ENCODE results near the gene MEST. TPM values are rescaled to one million over a fixed set of nuclear protein-coding genes. Genes with fewer than 3 reads are reported as not detected.

The MEST gene
- total RNA-seq, 4 donors from 2014 or later = 7.5 to 17.5 (median 12.4) TPM

DNA sequence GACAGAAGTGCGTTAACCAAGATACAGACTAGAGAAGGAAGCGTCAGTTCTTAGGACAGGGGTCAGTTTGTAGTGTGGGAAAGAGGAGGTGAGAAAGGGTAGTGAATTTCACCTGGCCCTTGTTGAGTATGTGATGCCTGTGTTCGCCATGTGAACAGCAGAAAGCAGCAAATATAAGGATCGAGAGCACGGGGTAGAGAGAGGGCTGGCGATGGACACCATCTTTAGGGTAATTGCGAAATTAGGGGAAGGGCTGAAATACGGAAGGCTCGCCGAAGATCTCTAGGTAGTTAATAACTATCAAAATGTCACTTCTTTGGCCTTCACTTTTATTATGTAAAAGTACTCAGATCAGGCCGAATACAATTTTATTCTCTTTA is 6.2 kb upstream of the MEST start:
- no peak overlapping the region for H3K27ac ChIP-seq
- no peak for DNase-seq (ENCODE audit: low spot score in 2 of 2)
- peaks cover 5% of the 10 kb centered on the region for H3K27me3 ChIP-seq
- no peaks in the 10 kb centered on the region for H3K9me3 ChIP-seq
- H3K4me1 ChIP-seq = peaks cover 6% of the 10 kb centered on the region
- no peaks in the 10 kb centered on the region for H3K36me3 ChIP-seq
- TF ChIP-seq POLR2AphosphoS5 (IDR thresholded peaks at IDR 0.05) = no peak
- TF ChIP-seq, protein P1, sequence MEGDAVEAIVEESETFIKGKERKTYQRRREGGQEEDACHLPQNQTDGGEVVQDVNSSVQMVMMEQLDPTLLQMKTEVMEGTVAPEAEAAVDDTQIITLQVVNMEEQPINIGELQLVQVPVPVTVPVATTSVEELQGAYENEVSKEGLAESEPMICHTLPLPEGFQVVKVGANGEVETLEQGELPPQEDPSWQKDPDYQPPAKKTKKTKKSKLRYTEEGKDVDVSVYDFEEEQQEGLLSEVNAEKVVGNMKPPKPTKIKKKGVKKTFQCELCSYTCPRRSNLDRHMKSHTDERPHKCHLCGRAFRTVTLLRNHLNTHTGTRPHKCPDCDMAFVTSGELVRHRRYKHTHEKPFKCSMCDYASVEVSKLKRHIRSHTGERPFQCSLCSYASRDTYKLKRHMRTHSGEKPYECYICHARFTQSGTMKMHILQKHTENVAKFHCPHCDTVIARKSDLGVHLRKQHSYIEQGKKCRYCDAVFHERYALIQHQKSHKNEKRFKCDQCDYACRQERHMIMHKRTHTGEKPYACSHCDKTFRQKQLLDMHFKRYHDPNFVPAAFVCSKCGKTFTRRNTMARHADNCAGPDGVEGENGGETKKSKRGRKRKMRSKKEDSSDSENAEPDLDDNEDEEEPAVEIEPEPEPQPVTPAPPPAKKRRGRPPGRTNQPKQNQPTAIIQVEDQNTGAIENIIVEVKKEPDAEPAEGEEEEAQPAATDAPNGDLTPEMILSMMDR (IDR thresholded peaks at IDR 0.05) = no peak
- TF ChIP-seq POLR2A (IDR thresholded peaks at IDR 0.05) = no peak
- TF ChIP-seq EP300 (IDR thresholded peaks at IDR 0.05) = no peak
- WGBS = 78% methylated on average over 11 of the region's 11 CpGs
- H3K4me3 ChIP-seq = peak overlapping the region; percentile 49

DNA sequence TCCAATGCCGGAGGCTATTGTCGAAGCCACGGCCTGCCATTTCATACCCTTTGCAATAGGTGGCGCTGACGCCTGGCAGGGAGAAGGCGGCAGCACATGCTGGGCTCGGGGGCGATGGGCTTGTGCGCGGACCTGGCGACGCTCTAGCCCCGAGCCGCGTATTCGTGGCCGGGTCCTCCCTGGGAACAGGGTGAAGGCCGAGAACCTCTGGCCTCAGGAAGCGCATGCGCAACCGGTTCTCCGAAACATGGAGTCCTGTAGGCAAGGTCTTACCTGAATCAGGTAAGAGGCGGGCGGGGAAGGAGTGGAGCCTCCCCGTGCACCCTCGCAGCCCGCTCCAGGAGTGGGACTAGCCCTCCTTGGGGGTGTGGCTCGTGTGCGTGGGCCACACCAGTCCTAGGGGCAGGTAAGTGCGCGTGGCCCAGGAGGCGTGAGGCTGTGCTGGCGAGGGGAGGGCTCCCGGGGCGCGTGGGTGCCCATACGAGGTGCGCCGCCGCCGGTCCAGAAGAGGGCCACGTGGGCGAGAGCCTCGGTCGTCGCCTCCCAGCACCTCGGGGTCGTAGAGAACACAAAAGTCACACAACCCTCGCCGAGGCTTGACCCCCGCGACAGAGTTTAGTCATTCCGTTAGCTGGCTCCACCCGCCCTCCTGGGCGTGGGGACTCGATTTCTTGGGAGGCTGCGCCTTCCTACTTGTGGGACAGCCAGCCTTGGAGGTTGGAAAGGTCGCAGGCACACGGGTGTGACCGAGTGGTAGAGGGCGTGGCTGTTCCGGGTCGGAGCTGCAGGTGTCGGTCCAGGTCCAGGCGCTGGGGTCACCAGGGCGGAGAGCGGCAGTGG is 5.6 kb upstream of the MEST start:
- Histone ChIP-seq H3K4me3 (peak overlapping the region; percentile 49), H3K9me3 (no peaks in the 10 kb centered on the region), H3K4me1 (peaks cover 7% of the 10 kb centered on the region), H3K36me3 (no peaks in the 10 kb centered on the region), H3K27me3 (peaks cover 5% of the 10 kb centered on the region), H3K27ac (no peak overlapping the region)
- 22% methylated on average over 43 of the region's 67 CpGs for WGBS
- peak in 1 of 2 donors; percentile 68 for DNase-seq (ENCODE audit: low spot score in 2 of 2)
- no peak for TF ChIP-seq POLR2AphosphoS5 (IDR thresholded peaks at IDR 0.05)
- TF ChIP-seq, protein P1 (IDR thresholded peaks at IDR 0.05) = peak; percentile 35 to 71
- TF ChIP-seq POLR2A (IDR thresholded peaks at IDR 0.05) = no peak

DNA sequence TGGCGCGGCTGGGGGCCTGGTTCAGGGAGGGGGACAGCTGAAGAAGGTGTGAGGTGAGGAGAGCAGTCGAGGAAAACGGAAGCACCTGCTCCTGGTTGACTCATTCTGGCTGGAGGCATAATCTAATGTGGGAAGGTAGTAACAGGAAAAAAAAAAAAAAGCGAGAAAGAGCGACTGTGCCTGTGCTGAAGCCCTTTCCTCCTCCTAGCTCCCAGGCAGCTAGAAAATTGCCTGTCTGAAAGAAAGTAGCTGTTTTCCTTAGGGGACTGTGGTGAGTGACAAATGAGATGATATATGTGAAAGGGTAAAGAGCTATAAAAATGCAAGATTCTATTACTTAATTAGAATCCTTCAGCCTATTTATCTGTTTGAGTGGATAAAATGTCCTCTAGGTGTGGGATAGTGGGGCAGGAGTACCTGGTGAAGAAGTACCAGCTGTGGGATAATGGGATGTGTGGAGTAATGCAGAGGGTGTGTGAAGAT is 4.9 kb upstream of the MEST start:
- 37% methylated on average over 6 of the region's 6 CpGs for WGBS
- TF ChIP-seq EP300 (IDR thresholded peaks at IDR 0.05) (no peak), POLR2AphosphoS5 (IDR thresholded peaks at IDR 0.05) (no peak), POLR2A (IDR thresholded peaks at IDR 0.05) (no peak)
- TF ChIP-seq, protein P1 (IDR thresholded peaks at IDR 0.05) = no peak
- no peak overlapping the region for H3K27ac ChIP-seq
- peaks cover 13% of the 10 kb centered on the region for H3K4me1 ChIP-seq
- no peak for DNase-seq (ENCODE audit: low spot score in 2 of 2)
- peak overlapping the region; percentile 49 for H3K4me3 ChIP-seq
- H3K9me3 ChIP-seq = no peaks in the 10 kb centered on the region
- H3K36me3 ChIP-seq = no peaks in the 10 kb centered on the region
- peaks cover 5% of the 10 kb centered on the region for H3K27me3 ChIP-seq

DNA sequence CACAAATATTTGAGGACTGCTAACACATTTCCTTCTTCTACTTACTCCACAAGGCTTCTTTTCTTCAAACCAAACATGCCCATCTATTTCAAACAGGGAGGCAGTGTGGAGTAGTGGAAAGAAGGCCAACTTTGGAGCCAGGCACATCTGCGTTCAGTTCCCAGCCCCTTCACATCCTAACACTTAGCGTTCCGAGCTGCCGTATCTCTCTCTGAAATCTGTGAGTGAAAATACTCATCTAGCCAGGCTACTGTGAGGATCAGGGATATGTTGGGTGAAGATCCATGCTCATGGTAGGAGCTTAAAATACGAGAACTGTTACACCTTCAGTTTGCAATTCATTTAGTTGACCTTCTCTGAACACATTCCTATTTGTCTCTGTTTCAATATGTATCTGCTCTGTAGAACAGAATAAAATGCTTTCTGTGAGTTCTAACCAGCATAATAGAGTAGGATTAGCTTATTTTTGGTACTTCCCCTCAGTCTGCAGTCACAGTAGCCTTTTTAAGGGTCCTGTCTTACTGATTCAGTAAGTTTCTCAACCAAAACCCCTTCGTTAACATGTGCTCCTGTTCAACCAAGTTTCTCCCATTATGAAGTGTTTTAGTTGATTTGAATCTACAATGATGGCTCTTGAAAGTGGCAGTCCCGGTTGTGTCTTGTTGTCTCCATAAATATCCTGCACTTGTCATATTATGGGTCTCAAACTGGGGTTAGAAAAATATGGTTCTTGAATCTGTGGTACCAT is 3.3 kb upstream of the MEST start:
- WGBS = 73% methylated on average over 7 of the region's 7 CpGs
- no peaks in the 10 kb centered on the region for H3K36me3 ChIP-seq
- peaks cover 5% of the 10 kb centered on the region for H3K27me3 ChIP-seq
- no peaks in the 10 kb centered on the region for H3K9me3 ChIP-seq
- H3K4me3 ChIP-seq = no peak overlapping the region
- H3K4me1 ChIP-seq = peaks cover 21% of the 10 kb centered on the region
- no peak overlapping the region for H3K27ac ChIP-seq
- no peak for TF ChIP-seq EP300 (IDR thresholded peaks at IDR 0.05)
- TF ChIP-seq, protein P1 (IDR thresholded peaks at IDR 0.05) = no peak
- no peak for TF ChIP-seq POLR2AphosphoS5 (IDR thresholded peaks at IDR 0.05)
- no peak for TF ChIP-seq POLR2A (IDR thresholded peaks at IDR 0.05)
- DNase-seq (ENCODE audit: low spot score in 2 of 2) = no peak
